DOHH2 (cell line): ENCODE data around the gene MOB1A.

Experiments used
- EZH2phosphoT487 ChIP-seq: fragments of 200-600 bp; sonication (generic); IDR thresholded peaks from 2 replicates; pipeline ENCODE4 v1.6.1; 2017; ENCODE audit warnings: borderline replicate concordance, mild to moderate bottlenecking, antibody characterized with exemption, low read length, moderate library complexity, mixed read lengths
- TF ChIP-seq, protein P1 (sequence below): fragments of 200-600 bp; sonication (generic); IDR thresholded peaks from one replicate; pipeline ENCODE4 v1.5.1; 2014; ENCODE audit warnings: antibody characterized with exemption, mild to moderate bottlenecking, low read depth, low read length; ENCODE audit not compliant: poor library complexity, severe bottlenecking

DNA sequence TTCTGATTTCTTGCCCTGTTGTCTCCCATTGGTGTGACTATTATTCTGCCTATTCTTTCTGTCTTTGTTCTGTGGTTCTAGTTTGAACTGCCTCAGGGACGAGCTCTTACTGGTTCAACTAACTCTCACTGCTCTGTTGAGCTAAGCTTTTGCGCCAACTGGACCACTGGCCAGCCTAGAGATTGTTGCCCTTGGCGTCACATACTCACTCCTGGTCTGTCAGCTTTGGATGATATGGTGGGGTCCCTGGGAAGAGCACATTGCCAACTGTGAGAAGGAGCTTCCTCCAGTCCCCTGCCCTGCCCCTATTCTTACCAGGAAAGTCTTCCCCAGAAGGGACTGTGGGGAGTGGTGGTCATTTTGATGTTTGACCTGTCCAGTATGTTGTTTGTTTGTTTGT is 25.8 kb upstream of the MOB1A start:
- TF ChIP-seq, protein P1, sequence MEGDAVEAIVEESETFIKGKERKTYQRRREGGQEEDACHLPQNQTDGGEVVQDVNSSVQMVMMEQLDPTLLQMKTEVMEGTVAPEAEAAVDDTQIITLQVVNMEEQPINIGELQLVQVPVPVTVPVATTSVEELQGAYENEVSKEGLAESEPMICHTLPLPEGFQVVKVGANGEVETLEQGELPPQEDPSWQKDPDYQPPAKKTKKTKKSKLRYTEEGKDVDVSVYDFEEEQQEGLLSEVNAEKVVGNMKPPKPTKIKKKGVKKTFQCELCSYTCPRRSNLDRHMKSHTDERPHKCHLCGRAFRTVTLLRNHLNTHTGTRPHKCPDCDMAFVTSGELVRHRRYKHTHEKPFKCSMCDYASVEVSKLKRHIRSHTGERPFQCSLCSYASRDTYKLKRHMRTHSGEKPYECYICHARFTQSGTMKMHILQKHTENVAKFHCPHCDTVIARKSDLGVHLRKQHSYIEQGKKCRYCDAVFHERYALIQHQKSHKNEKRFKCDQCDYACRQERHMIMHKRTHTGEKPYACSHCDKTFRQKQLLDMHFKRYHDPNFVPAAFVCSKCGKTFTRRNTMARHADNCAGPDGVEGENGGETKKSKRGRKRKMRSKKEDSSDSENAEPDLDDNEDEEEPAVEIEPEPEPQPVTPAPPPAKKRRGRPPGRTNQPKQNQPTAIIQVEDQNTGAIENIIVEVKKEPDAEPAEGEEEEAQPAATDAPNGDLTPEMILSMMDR = no peak
- TF ChIP-seq EZH2phosphoT487 = no peak
